HepG2 (cell line): ENCODE data around the gene PYY. TPM values are rescaled to one million over a fixed set of nuclear protein-coding genes. Genes with fewer than 3 reads are reported as not detected.

Experiments
- ARID5B ChIP-seq: IDR thresholded peaks from 2 replicates; pipeline ENCODE4 v1.4.0; 2020; ENCODE audit warnings: mild to moderate bottlenecking, missing genetic modification reagents
- ESRRA ChIP-seq: sonication (generic); formaldehyde crosslinking; IDR thresholded peaks from 2 replicates; pipeline ENCODE4 v1.5.1; 2020; ENCODE audit warnings: mild to moderate bottlenecking, low read depth, missing genetic modification reagents
- FOXJ3 ChIP-seq: sonication (generic); formaldehyde crosslinking; IDR thresholded peaks from 2 replicates; pipeline ENCODE4 v1.4.0; 2020; ENCODE audit warnings: missing genetic modification reagents, mild to moderate bottlenecking, borderline replicate concordance
- GLI4 ChIP-seq: sonication (generic); formaldehyde crosslinking; IDR thresholded peaks from 2 replicates; pipeline ENCODE4 v1.5.1; 2020; ENCODE audit warnings: missing genetic modification reagents, mild to moderate bottlenecking, moderate library complexity, borderline replicate concordance
- GPN1 ChIP-seq: sonication (generic); formaldehyde crosslinking; IDR thresholded peaks from 2 replicates; pipeline ENCODE4 v1.5.1; 2020; ENCODE audit warnings: missing genetic modification reagents, borderline replicate concordance
- KAT7 ChIP-seq: IDR thresholded peaks from 2 replicates; pipeline ENCODE4 v1.6.1; 2018; ENCODE audit warnings: borderline replicate concordance, missing compliant biosample characterization
- MIXL1 ChIP-seq: IDR thresholded peaks from 2 replicates; pipeline ENCODE4 v1.6.1; 2016
- PITX1 ChIP-seq: sonication (generic); formaldehyde crosslinking; IDR thresholded peaks from 2 replicates; pipeline ENCODE4 v1.5.1; 2020; ENCODE audit warnings: mild to moderate bottlenecking, missing genetic modification reagents
- SETDB1 ChIP-seq: sonication (generic); formaldehyde crosslinking; IDR thresholded peaks from 2 replicates; pipeline ENCODE4 v1.5.1; 2020; ENCODE audit warnings: missing genetic modification reagents, mild to moderate bottlenecking, borderline replicate concordance
- SNAPC4 ChIP-seq: sonication (generic); formaldehyde crosslinking; IDR thresholded peaks from 2 replicates; pipeline ENCODE4 v1.4.0; 2020; ENCODE audit warnings: mild to moderate bottlenecking, missing genetic modification reagents
- SYNCRIP ChIP-seq: fragments of 200-400 bp; formaldehyde crosslinking; IDR thresholded peaks from 2 replicates; pipeline ENCODE4 v1.6.1; 2018; ENCODE audit warnings: mild to moderate bottlenecking, low read depth, low read length; ENCODE audit not compliant: insufficient read depth
- YEATS2 ChIP-seq: sonication (generic); formaldehyde crosslinking; IDR thresholded peaks from 2 replicates; pipeline ENCODE4 v1.4.0; 2020; ENCODE audit warnings: missing genetic modification reagents, borderline replicate concordance
- ZNF670 ChIP-seq: sonication (generic); formaldehyde crosslinking; IDR thresholded peaks from 2 replicates; pipeline ENCODE4 v1.8.0; 2022; ENCODE audit warnings: mild to moderate bottlenecking, missing genetic modification reagents, borderline replicate concordance
- ZNF75D ChIP-seq: sonication (generic); formaldehyde crosslinking; IDR thresholded peaks from 2 replicates; pipeline ENCODE4 v1.8.1; 2023; ENCODE audit warnings: missing genetic modification reagents, mild to moderate bottlenecking, borderline replicate concordance
- polyA plus RNA-seq, 8 experiments: library from polyadenylated mRNA; depleted of rRNA in 3 of 8; stranded (reverse) in 7 of 8; unstranded in 1 of 8; fragments of >200 nt; fragmentation: Illumina TruSeq in 4 of 8; extraction: Trizol in 4 of 8; gene quantifications; 2 replicates each; pipeline versions ENCODE4 v1.2.1 to v1.2.3, GENCODE V29; 2011 to 2016; ENCODE audit warnings: low read depth in 4 of 8, missing spikeins in 1 of 8, mixed read lengths in 1 of 8; ENCODE audit not compliant: insufficient read depth in 1 of 8
- total RNA-seq, 5 experiments: library from RNA; depleted of rRNA; stranded (reverse); fragments of >200 nt; fragmentation: Illumina TruSeq; extraction: Trizol; gene quantifications; 2 replicates each; pipeline ENCODE4 v1.2.3, GENCODE V29; 2016; ENCODE audit warnings: low read depth in 1 of 5
- TF ChIP-seq, protein P1 (sequence below): sonication (generic); formaldehyde crosslinking; IDR thresholded peaks from 2 replicates; pipeline ENCODE4 v1.5.1; 2020; ENCODE audit warnings: missing genetic modification reagents, mild to moderate bottlenecking, borderline replicate concordance
- TF ChIP-seq, protein P2 (sequence below), 2 experiments: fragments of 450-650 bp in 1 of 2; sonication (generic) in 1 of 2; formaldehyde crosslinking; IDR thresholded peaks; 2 replicates each; pipeline versions ENCODE4 v1.5.0 to v1.8.0; 2020 to 2022; ENCODE audit warnings: mild to moderate bottlenecking in 1 of 2, missing genetic modification reagents in 1 of 2

The PYY gene
- total and polyA plus RNA-seq, 2 of the 13 experiments (the other 11 are each of a cell fraction or from before 2014, with no cell fraction given) = 0.25 TPM; not detected in 1

GRCh38 chr17:44002141-44002848 lies 48.6 kb upstream of the PYY start (continued):
- 0 out of 2 replicates have a peak, but pooled peaks have one; percentile 66 for TF ChIP-seq SNAPC4 (CRISPR knock-in tag)
- TF ChIP-seq GPN1 (CRISPR knock-in tag) = no peak
- TF ChIP-seq ESRRA = peak; percentile 76; the same call in 1 of the 2 replicates
- TF ChIP-seq ZNF75D (CRISPR knock-in tag) = no peak
- TF ChIP-seq FOXJ3 (CRISPR knock-in tag) = peak; percentile 53; the same call in 1 of the 2 replicates
- no peak for TF ChIP-seq SETDB1
- TF ChIP-seq, protein P1, sequence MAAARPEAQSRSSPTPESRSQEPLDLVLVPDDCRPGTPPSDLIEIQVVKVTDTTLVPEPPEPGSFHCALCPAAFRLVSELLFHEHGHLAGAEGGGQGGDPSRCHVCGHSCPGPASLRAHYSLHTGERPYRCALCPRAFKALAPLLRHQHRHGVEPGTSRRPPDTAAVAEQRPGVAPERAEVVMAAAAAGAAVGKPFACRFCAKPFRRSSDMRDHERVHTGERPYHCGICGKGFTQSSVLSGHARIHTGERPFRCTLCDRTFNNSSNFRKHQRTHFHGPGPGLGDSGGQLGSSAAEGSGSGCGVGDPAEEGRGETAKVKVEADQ (CRISPR knock-in tag) = no peak
- no peak; the same call in 1 of the 2 replicates for TF ChIP-seq GLI4 (CRISPR knock-in tag)
- TF ChIP-seq, protein P2, sequence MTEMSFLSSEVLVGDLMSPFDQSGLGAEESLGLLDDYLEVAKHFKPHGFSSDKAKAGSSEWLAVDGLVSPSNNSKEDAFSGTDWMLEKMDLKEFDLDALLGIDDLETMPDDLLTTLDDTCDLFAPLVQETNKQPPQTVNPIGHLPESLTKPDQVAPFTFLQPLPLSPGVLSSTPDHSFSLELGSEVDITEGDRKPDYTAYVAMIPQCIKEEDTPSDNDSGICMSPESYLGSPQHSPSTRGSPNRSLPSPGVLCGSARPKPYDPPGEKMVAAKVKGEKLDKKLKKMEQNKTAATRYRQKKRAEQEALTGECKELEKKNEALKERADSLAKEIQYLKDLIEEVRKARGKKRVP (CRISPR knock-in tag; IDR thresholded peaks at IDR 0.05) = peak in 1 of 2 experiments; percentile 100; a peak in 2 of 4 replicates
- TF ChIP-seq MIXL1 = peak; percentile 81; the same call in 1 of the 2 replicates
- no peak; the same call in 1 of the 2 replicates for TF ChIP-seq KAT7 (CRISPR knock-in tag)
- peak; percentile 82 for TF ChIP-seq ARID5B
- peak; percentile 71; the same call in 1 of the 2 replicates for TF ChIP-seq PITX1 (CRISPR knock-in tag)
- 0 out of 2 replicates have a peak, but pooled peaks have one; percentile 39 for TF ChIP-seq ZNF670 (CRISPR knock-in tag)
- TF ChIP-seq SYNCRIP = no peak
- TF ChIP-seq YEATS2 (CRISPR knock-in tag) = peak; percentile 18; the same call in 1 of the 2 replicates
